GM19035 (cell line): ENCODE data around the gene ALPK1.
"Not testable (repeated sequence)": the region's sequence is repeated elsewhere in the genome, so short reads cannot be mapped to it uniquely, and the experiment has no call there.

Experiments used
- ATAC-seq: cut with Tn5 transposase; IDR thresholded peaks from one replicate; pipeline ENCODE4 v1.9.1; 2021; ENCODE audit not compliant: unreplicated experiment

ALPK1 gene

DNA sequence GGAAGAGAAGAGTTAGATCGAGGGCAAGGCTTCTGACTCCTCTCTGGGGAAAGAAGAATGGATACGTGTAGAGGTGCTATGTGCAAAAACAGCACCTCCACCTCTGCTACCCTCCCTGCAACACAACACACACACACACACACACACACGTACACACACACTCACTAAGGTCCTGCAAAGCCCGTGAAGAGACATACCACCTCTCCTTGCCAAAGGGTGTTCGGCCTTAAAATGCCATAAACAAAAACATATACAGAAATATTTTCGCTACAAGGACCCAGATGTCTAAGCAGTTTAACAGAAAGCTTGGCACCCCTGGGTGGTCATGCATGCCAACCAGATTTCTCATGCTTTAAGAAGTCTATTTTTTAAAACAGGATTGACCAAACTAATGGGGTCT, 13.0 kb upstream of the ALPK1 start:
- ATAC-seq, result no peak

GRCh38 chr4:112284662-112285411, 12.3 kb upstream of the ALPK1 start:
- ATAC-seq, result no peak

DNA sequence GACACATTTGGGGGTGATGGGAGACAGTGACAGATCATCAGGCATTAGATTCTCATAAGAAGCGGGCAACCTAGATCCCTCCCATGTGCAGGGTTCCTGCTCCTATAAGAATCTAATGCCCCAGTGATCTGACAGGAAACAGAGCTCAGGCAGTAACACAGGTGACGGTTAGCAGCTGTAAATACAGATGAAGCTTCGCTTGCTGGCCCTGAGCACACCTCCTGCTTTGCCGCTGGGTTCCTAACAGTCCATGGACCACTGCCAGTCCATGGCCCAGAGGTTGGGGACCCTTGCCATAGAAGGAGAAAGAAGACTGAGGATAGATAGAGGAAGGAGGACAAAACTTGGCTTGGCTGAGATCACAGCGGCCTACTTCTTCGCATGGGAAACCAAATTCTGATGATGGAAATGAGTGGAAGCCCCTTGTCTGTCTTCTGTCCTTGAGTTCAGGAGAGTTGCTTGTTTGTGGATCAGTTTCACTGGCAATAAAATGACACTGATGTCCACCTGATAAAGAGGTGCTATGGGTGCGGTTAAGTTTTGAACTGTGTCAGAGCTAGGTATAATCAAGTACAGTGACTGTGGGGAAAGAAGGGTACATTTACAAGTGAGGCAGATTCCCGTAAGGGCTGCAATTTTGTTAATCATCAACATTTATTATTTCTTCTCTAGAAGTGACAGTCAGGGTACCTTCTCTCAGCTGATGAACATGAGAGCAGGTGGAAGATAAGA, 9.7 kb upstream of the ALPK1 start:
- ATAC-seq, result peak; percentile 17

GRCh38 chr4:112288455-112288854, 8.7 kb upstream of the ALPK1 start:
- ATAC-seq, result peak; percentile 32

- no peak for ATAC-seq
These were observed 7.5 kb upstream of the ALPK1 start for GRCh38 chr4:112289407-112290253.

GRCh38 chr4:112290341-112290740, 6.8 kb upstream of the ALPK1 start:
- peak; percentile 18 for ATAC-seq

- no peak for ATAC-seq
These were observed 2.6 kb downstream of the ALPK1 start for GRCh38 chr4:112299721-112300120.

GRCh38 chr4:112302320-112303274, 5.4 kb downstream of the ALPK1 start:
- no peak for ATAC-seq

GRCh38 chr4:112305477-112305876, 8.3 kb downstream of the ALPK1 start:
- not testable (repeated sequence) for ATAC-seq

DNA sequence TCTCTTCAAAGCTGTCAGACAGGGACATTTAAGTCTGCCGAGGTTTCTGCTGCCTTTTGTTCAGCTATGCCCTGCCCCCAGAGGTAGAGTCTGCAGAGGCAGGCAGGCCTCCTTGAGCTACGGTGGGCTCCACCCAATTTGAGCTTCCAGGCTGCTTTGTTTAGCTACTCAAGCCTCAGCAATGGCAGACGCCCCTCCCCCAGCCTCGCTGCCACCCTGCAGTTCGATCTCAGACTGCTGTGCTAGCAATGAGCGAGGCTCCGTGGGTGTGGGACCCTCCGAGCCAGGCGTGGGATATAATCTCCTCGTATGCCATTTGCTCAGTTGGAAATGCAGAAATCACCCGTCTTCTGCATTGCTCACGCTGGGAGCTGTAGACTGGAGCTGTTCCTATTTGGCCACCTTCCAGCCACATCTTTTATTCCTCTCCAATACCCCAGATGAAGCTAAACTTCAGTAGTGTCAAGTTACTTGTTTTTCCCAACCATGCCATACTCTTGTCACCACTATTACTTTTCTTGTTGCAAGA, 12.2 kb downstream of the ALPK1 start:
- not testable (repeated sequence) for ATAC-seq

GRCh38 chr4:112311516-112311915, 14.3 kb downstream of the ALPK1 start:
- no peak for ATAC-seq

DNA sequence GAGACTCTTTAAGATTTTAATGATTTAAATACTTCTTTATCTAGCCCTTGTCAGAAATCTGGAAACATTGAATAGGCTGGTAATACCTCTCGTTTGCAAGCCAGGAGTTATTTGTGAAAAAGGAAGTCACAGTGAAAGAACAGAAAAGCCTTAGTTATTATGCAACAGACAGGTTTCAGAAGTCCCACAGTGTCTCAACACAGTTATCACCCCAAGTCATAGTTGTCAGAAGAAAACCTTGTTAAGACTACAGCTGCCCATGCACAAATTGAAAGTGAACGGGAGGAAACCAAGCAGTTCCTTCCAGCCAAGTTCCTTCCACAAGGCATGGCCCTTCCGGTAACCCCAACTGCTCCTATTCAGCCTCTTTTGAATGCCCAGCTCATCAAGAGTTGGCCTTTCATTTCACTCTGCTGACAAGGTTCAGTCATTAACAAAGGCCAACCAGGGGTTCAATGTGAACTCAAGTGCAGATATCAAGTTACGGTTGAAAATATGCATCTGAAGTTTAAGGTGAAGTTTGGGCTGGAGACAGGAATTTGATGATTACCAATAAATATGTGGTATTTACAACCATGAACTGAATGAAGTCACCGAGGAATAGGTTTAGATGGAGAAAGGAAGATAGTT, 15.6 kb downstream of the ALPK1 start:
- ATAC-seq, result peak; percentile 95

DNA sequence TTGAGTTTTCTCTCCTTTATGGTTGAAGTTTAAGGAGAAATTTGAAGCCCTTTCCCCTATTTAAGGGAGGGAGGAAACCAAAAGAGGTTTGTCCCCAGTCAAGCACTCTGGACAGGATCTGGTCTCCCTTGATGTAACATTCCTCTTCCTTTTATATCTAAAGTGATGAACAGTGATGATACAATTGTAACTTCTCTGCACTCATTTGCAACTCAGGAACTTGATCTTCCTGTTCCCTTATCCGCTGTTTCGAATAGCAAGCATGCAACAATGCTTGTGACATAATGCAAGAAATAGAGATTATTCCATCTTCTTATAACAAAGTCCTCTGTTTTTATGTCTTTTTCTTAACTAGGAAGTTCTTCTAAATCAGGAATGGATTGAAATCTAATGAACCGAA, 18.3 kb downstream of the ALPK1 start:
- ATAC-seq, result no peak

DNA sequence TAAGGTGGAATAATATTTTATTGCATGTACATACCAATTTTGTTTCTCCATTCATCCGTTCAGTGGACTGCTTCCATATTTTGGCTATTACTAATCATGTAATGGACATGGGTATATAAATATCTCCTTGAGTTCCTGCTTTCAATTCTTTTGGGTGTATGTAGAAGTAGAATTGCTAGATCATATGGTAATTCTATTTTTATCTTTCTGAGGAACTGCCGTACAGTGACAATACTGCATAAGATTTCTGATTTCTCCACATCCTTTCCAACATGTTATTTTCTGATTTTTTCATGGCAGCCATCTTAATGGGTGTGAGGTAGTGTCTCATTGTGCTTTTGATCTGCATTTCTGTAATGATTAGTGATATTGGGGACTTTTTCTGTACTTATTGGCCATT, 19.2 kb downstream of the ALPK1 start:
- no peak for ATAC-seq

- ATAC-seq, result peak; percentile 95
These were observed 21.3 kb downstream of the ALPK1 start for GRCh38 chr4:112318239-112319142.

GRCh38 chr4:112321776-112322684, 24.9 kb downstream of the ALPK1 start:
- ATAC-seq, result no peak

- no peak for ATAC-seq
These were observed 25.7 kb downstream of the ALPK1 start for GRCh38 chr4:112322866-112323265.

DNA sequence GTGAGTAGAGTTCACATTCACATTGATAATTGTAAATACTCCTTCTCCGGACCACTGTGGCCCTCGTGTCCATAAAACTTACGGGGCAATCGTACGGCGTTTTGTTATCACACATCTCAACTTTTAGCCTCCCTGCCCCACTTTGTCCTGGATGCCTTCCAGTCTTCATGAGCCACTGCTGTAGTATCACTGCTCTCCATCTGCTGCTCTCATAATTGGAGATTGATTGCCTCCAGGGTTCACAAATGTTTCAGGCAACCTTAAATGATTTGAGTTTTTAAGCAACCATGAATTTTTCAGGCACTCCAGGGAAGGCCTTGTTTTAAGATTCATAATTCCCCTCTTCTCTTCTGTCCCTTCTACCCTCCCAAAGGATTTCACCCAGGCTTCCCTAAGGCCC, 28.4 kb downstream of the ALPK1 start:
- no peak for ATAC-seq
